GM18511 (cell line): ENCODE measurements around the gene PAX5.

Experiments used
- ATAC-seq: cut with Tn5 transposase; IDR thresholded peaks from one replicate; pipeline ENCODE4 v1.9.1; 2021; ENCODE audit warnings: mild to moderate bottlenecking, moderate library complexity; ENCODE audit not compliant: unreplicated experiment

Gene PAX5

GRCh38 chr9:36787709-36788108 is 246.4 kb downstream of the PAX5 start:
- ATAC-seq, result no peak
